ENCODE data around the gene GEMIN7. TPM values are rescaled to one million over a fixed set of nuclear protein-coding genes. Genes with fewer than 3 reads are reported as not detected.

The GEMIN7 gene
- total and polyA plus RNA-seq, 2 of the 13 experiments (the other 11 are each of a cell fraction or from before 2014, with no cell fraction given) = 24.1 to 30.6 TPM

GRCh38 chr19:45079063-45079910, at the start of gene GEMIN7 (continued):
- TF ChIP-seq ZNF674 (CRISPR knock-in tag; IDR thresholded peaks at IDR 0.05; ENCODE audit: low read depth) (no peak), TFDP1 (CRISPR knock-in tag; IDR thresholded peaks at IDR 0.05; ENCODE audit: borderline replicate concordance) (peak; percentile 91), HNF4A (CRISPR knock-in tag; IDR thresholded peaks at IDR 0.05) (peak; percentile 30; the same call in 1 of the 2 replicates), ZNF816 (CRISPR knock-in tag; IDR thresholded peaks at IDR 0.05; ENCODE audit: borderline replicate concordance) (peak; percentile 90), ZNF256 (CRISPR knock-in tag; conservative IDR thresholded peaks at IDR 0.05) (no peak), ZBTB37 (CRISPR knock-in tag; IDR thresholded peaks at IDR 0.05) (no peak), NPAS2 (CRISPR knock-in tag; IDR thresholded peaks at IDR 0.05; ENCODE audit: borderline replicate concordance) (no peak), ELF3 (CRISPR knock-in tag; IDR thresholded peaks at IDR 0.05) (peak; percentile 80), ZNF777 (CRISPR knock-in tag; IDR thresholded peaks at IDR 0.05) (peak; percentile 76), NR3C1 (CRISPR knock-in tag; IDR thresholded peaks at IDR 0.05) (no peak), YEATS2 (CRISPR knock-in tag; IDR thresholded peaks at IDR 0.05; ENCODE audit: borderline replicate concordance) (peak; percentile 84), THAP9 (CRISPR knock-in tag; IDR thresholded peaks at IDR 0.05; ENCODE audit: borderline replicate concordance) (no peak; the same call in 1 of the 2 replicates), RARA (CRISPR knock-in tag; IDR thresholded peaks at IDR 0.05) (peak; percentile 27; the same call in 1 of the 2 replicates), MXD3 (CRISPR knock-in tag; IDR thresholded peaks at IDR 0.05) (peak; percentile 96), ZNF598 (CRISPR knock-in tag; IDR thresholded peaks at IDR 0.05; ENCODE audit: borderline replicate concordance) (0 out of 2 replicates have a peak, but pooled peaks have one; percentile 56), ZNF329 (CRISPR knock-in tag; IDR thresholded peaks at IDR 0.05; ENCODE audit: low read depth) (peak; percentile 72; the same call in 1 of the 2 replicates), HBP1 (CRISPR knock-in tag; IDR thresholded peaks at IDR 0.05; ENCODE audit: low read depth) (peak; percentile 94), JUND (CRISPR knock-in tag; IDR thresholded peaks at IDR 0.05) (no peak), HOXD1 (CRISPR knock-in tag; IDR thresholded peaks at IDR 0.05) (peak; percentile 92; the same call in 1 of the 2 replicates), CAMTA2 (CRISPR knock-in tag; IDR thresholded peaks at IDR 0.05; ENCODE audit: borderline replicate concordance) (peak; percentile 84; the same call in 1 of the 2 replicates), ZFP37 (CRISPR knock-in tag; IDR thresholded peaks at IDR 0.05; ENCODE audit: borderline replicate concordance) (peak; percentile 80; the same call in 1 of the 2 replicates), MIXL1 (CRISPR knock-in tag; IDR thresholded peaks at IDR 0.05) (peak; percentile 63; the same call in 1 of the 2 replicates), PHF5A (CRISPR knock-in tag; IDR thresholded peaks at IDR 0.05; ENCODE audit: low read depth, unreplicated experiment) (peak; percentile 89)
